ENCODE measurements around the gene CYP1A2. TPM values are rescaled to one million over a fixed set of nuclear protein-coding genes. Genes with fewer than 3 reads are reported as not detected.

The CYP1A2 gene
- total RNA-seq, 1 experiment from 2014 or later, result not detected

DNA sequence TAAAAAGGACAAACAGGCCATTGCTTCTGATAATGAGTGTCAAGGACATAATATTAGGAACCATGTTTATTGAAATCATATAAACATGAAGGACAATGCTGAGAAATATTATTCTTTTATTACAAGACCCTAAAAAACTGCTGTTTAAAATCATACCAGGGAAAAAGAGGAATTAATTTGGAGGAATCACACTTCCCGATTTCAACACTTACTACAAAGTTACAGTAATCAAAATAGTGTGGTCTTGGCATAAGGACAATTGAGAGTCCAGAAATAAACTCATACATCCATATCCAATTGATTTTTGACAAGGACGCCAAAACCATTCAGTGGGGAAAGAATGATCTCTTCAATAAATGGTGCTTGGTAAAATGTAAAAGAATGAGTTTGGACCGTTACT lies 36.3 kb upstream of the CYP1A2 start:
- Histone ChIP-seq H3K27me3 (ENCODE audit: insufficient read depth, low read length) (no peaks in the 10 kb centered on the region), H2BK120ac (ENCODE audit: low read depth, low read length, poor library complexity, severe bottlenecking) (no peak overlapping the region), H3K56ac (ENCODE audit: insufficient read length, low read depth, low read length) (no peak overlapping the region), H3K4ac (ENCODE audit: low read depth, low read length) (no peak overlapping the region), H3K14ac (ENCODE audit: insufficient read depth, low read length) (no peak overlapping the region), H2BK20ac (ENCODE audit: low read depth, low read length, poor library complexity, severe bottlenecking) (no peak overlapping the region), H2AK5ac (ENCODE audit: insufficient read length, low read length) (no peak overlapping the region), H3K23me2 (ENCODE audit: insufficient read length, low read depth, low read length, poor library complexity, severe bottlenecking) (no peaks in the 10 kb centered on the region), H3K9ac (ENCODE audit: extremely low read depth, insufficient read length, low read length) (no peak overlapping the region), H3T11ph (ENCODE audit: low read length) (no peak overlapping the region), H4K8ac (replicated peaks; ENCODE audit: insufficient read length, low read depth, low read length) (no peak overlapping the region), H3K27ac (ENCODE audit: insufficient read length, low read depth, low read length) (no peak overlapping the region), H3K9me3 (ENCODE audit: control insufficient read depth, low read depth, low read length) (no peaks in the 10 kb centered on the region), H3K23ac (ENCODE audit: insufficient read length, low read depth, low read length) (no peak overlapping the region), H3K79me1 (ENCODE audit: insufficient read depth, low read depth, low read length, poor library complexity, severe bottlenecking) (no peaks in the 10 kb centered on the region), H3K4me2 (ENCODE audit: insufficient read depth, insufficient read length, low read length) (no peak overlapping the region), H3K4me1 (ENCODE audit: insufficient read depth, low read length) (no peaks in the 10 kb centered on the region), H3K79me2 (ENCODE audit: insufficient read depth, low read length) (no peaks in the 10 kb centered on the region), H4K20me1 (ENCODE audit: control insufficient read depth, insufficient read depth, insufficient read length) (no peaks in the 10 kb centered on the region), H2AFZ (ENCODE audit: low read length) (no peak overlapping the region), H3K18ac (ENCODE audit: insufficient read length, low read depth, low read length) (no peak overlapping the region), H2BK15ac (ENCODE audit: low read depth, low read length) (no peak overlapping the region), H2BK5ac (ENCODE audit: insufficient read length, low read length) (no peak overlapping the region), H4K5ac (ENCODE audit: insufficient read length, low read depth, low read length) (no peak overlapping the region), H4K91ac (ENCODE audit: insufficient read length, low read depth, low read length) (no peak overlapping the region), H2BK12ac (ENCODE audit: insufficient read length, low read depth, low read length) (no peak overlapping the region)
- H3K36me3 Mint-ChIP-seq (ENCODE audit: insufficient read depth in 1 of 3, low read depth in 3 of 3), result no peaks in the 10 kb centered on the region
- H3K4me3 Mint-ChIP-seq, result no peak overlapping the region
- H3K27ac Mint-ChIP-seq, result no peak overlapping the region
- peaks cover 0 to 2% of the 10 kb centered on the region in 2 experiments; a peak in 2 of 5 replicates for H3K9me3 Mint-ChIP-seq
- DNase-seq, result no peak
- no CpG with 5 or more reads among the region's 3 CpGs for WGBS (ENCODE audit: extremely low coverage, insufficient read length, low lambda C conversion rate)
- H3K27me3 Mint-ChIP-seq (ENCODE audit: low read depth), result peaks cover 26% of the 10 kb centered on the region
- TF ChIP-seq, protein P1, sequence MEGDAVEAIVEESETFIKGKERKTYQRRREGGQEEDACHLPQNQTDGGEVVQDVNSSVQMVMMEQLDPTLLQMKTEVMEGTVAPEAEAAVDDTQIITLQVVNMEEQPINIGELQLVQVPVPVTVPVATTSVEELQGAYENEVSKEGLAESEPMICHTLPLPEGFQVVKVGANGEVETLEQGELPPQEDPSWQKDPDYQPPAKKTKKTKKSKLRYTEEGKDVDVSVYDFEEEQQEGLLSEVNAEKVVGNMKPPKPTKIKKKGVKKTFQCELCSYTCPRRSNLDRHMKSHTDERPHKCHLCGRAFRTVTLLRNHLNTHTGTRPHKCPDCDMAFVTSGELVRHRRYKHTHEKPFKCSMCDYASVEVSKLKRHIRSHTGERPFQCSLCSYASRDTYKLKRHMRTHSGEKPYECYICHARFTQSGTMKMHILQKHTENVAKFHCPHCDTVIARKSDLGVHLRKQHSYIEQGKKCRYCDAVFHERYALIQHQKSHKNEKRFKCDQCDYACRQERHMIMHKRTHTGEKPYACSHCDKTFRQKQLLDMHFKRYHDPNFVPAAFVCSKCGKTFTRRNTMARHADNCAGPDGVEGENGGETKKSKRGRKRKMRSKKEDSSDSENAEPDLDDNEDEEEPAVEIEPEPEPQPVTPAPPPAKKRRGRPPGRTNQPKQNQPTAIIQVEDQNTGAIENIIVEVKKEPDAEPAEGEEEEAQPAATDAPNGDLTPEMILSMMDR (conservative IDR thresholded peaks at IDR 0.05), result no peak
- H3K4me1 Mint-ChIP-seq, result peaks cover 0 to 2% of the 10 kb centered on the region in 2 experiments; a peak in 1 of 4 replicates

Measured in H9 (cell line).